Esophagus squamous epithelium (tissue), 5 donors: ENCODE results near the gene FGGY. TPM values are rescaled to one million over a fixed set of nuclear protein-coding genes. Genes with fewer than 3 reads are reported as not detected.

ENCODE experiments used
- DNase-seq: peaks from one replicate; lab custom pipeline; 2025; lab: John Stamatoyannopoulos, UW
- H3K27ac ChIP-seq, 4 donors: fragments of 200-600 bp; sonication (generic); one replicate each; pipeline ENCODE4 v1.5.1; 2016 to 2019; ENCODE audit warnings: mild to moderate bottlenecking in 1 of 4
- H3K27me3 ChIP-seq, 4 donors: fragments of 200-600 bp; sonication (generic); 1 replicate in 3 of 4; 2 replicates in 1 of 4; pipeline versions ENCODE4 v1.5.1 to v1.6.0; 2017 to 2021; ENCODE audit warnings: antibody characterized with exemption in 1 of 4
- H3K36me3 ChIP-seq, 3 donors: fragments of 200-600 bp; sonication (generic); one replicate each; pipeline ENCODE4 v1.5.1; 2016 to 2019
- H3K4me1 ChIP-seq, 3 donors: fragments of 200-600 bp; sonication (generic); one replicate each; pipeline ENCODE4 v1.5.1; 2017 to 2019
- H3K4me3 ChIP-seq, 4 donors: fragments of 200-600 bp; sonication (generic); 1 replicate in 3 of 4; 2 replicates in 1 of 4; pipeline ENCODE4 v1.5.1; 2016 to 2019; ENCODE audit warnings: mild to moderate bottlenecking in 2 of 4, moderate library complexity in 1 of 4
- H3K9me3 ChIP-seq, 3 donors: fragments of 200-600 bp; sonication (generic); one replicate each; pipeline ENCODE4 v1.5.1; 2016 to 2019
- POLR2A ChIP-seq, 4 donors: fragments of 450-650 bp; IDR thresholded peaks; one replicate each; pipeline ENCODE4 v1.6.1; 2017; ENCODE audit warnings: antibody characterized with exemption in 4 of 4, mild to moderate bottlenecking in 4 of 4, moderate library complexity in 3 of 4
- WGBS, 2 donors: methylation state at CpG; one replicate each; pipeline ENCODE4 v1.1.5; 2018; 5-methylcytosine and 5-hydroxymethylcytosine counted together
- intact Hi-C: fragments of 100-400 bp; cut with DNase I; formaldehyde crosslinking; loops from one replicate; pipeline ENCODE4 v1.15.0; 2022
- total RNA-seq, 4 donors: library from RNA; depleted of rRNA; stranded (reverse); fragments of >200 nt; gene quantifications; one replicate each; pipeline ENCODE4 v1.1.0, GENCODE V29; 2016
- TF ChIP-seq, protein P1 (sequence below), 6 experiments: fragments of 450-650 bp in 4 of 6; fragments of 200-600 bp in 2 of 6; sonication (generic) in 2 of 6; IDR thresholded peaks; one replicate each; pipeline ENCODE4 v1.5.1; 2016 to 2019; ENCODE audit warnings: antibody characterized with exemption in 6 of 6, mild to moderate bottlenecking in 4 of 6, moderate library complexity in 4 of 6
- donor health status: DM: yes; HTN: yes; CAD: no.

FGGY gene
- total RNA-seq, 4 donors from 2014 or later: 6.0 to 18.1 (median 9.3) TPM

GRCh38 chr1:59333626-59334277, 36.9 kb downstream of the FGGY start:
- Histone ChIP-seq H3K4me3 (no peak overlapping the region), H3K36me3 (no peaks in the 10 kb centered on the region), H3K9me3 (no peaks in the 10 kb centered on the region), H3K4me1 (peaks cover 0 to 11% (median 0%) of the 10 kb centered on the region in 3 donors), H3K27ac (no peak overlapping the region), H3K27me3 (no peaks in the 10 kb centered on the region)
- 65 to 80% methylated on average over 3 of the region's 3 CpGs for WGBS, 2 donors
- intact Hi-C loops: no loop called here
- TF ChIP-seq, protein P1, sequence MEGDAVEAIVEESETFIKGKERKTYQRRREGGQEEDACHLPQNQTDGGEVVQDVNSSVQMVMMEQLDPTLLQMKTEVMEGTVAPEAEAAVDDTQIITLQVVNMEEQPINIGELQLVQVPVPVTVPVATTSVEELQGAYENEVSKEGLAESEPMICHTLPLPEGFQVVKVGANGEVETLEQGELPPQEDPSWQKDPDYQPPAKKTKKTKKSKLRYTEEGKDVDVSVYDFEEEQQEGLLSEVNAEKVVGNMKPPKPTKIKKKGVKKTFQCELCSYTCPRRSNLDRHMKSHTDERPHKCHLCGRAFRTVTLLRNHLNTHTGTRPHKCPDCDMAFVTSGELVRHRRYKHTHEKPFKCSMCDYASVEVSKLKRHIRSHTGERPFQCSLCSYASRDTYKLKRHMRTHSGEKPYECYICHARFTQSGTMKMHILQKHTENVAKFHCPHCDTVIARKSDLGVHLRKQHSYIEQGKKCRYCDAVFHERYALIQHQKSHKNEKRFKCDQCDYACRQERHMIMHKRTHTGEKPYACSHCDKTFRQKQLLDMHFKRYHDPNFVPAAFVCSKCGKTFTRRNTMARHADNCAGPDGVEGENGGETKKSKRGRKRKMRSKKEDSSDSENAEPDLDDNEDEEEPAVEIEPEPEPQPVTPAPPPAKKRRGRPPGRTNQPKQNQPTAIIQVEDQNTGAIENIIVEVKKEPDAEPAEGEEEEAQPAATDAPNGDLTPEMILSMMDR (IDR thresholded peaks at IDR 0.05): no peak
- no peak for TF ChIP-seq POLR2A (IDR thresholded peaks at IDR 0.05)
- DNase-seq: no peak

GRCh38 chr1:59340411-59341307, 43.8 kb downstream of the FGGY start:
- intact Hi-C loops: no loop called here
- no peak for TF ChIP-seq POLR2A (IDR thresholded peaks at IDR 0.05)
- TF ChIP-seq, protein P1 (IDR thresholded peaks at IDR 0.05): no peak
- no peak for DNase-seq
- H3K4me1 ChIP-seq: no peaks in the 10 kb centered on the region
- H3K4me3 ChIP-seq: no peak overlapping the region
- no peaks in the 10 kb centered on the region for H3K27me3 ChIP-seq
- no peak overlapping the region for H3K27ac ChIP-seq
- H3K36me3 ChIP-seq: peaks cover 0 to 12% (median 0%) of the 10 kb centered on the region in 3 donors
- 87 to 94% methylated on average over 5 of the region's 5 CpGs for WGBS, 2 donors
- no peaks in the 10 kb centered on the region for H3K9me3 ChIP-seq

DNA sequence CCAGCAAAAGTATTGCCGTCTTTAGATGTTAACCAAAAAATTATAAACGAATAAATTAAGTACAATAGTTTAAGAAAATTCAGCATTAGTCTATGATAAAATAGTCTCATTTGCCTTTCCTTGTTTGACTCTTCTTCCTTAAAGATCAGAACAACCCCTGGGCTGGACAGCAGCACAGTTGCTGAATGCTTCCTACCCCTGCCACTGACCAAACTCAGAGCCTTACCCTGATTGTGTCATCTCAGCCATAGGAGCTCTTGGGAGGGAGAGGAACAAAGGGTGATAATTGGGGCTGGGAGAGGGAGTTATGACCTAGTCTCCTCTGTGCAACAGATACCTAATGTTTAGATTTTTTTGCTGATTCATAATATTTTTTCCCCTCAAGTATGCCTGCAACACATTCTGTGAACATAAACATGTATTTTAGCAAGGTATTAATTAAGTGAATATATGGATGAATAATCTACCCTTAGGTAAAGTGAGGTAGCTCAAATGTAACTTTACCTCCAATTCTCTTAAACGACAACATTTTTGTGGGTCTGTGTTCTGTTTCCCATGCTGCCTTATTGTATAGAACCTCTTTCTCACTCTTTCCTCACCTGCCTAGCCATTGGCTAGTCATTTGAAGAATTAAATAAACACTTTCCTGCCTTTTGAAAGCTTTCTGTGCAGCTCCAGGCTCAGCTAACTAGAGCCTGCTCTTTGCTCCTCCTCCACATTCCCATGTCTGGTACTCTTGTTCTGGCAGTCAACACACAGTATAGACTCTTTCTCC, 46.1 kb downstream of the FGGY start:
- intact Hi-C loops: no loop called here
- Histone ChIP-seq H3K9me3 (no peaks in the 10 kb centered on the region), H3K36me3 (peaks cover 0 to 12% (median 0%) of the 10 kb centered on the region in 3 donors), H3K4me3 (no peak overlapping the region), H3K4me1 (no peaks in the 10 kb centered on the region), H3K27ac (no peak overlapping the region), H3K27me3 (no peaks in the 10 kb centered on the region)
- TF ChIP-seq, protein P1 (IDR thresholded peaks at IDR 0.05): no peak
- no peak for TF ChIP-seq POLR2A (IDR thresholded peaks at IDR 0.05)
- WGBS, 2 donors: 87 to 91% methylated on average over 3 of the region's 3 CpGs
- no peak for DNase-seq

DNA sequence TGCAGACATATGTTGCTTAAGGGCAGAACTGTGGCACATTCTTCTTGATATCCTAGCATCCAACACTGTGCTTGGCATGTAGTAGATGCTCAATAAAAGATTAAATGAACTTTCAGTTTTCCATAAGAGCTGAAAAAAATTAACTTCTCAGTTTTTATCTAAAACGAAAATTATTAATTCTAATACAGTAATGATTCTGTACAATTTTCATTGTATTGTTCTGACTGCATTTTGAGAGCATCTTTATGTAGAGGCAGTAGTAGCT, 46.6 kb downstream of the FGGY start:
- H3K9me3 ChIP-seq: no peaks in the 10 kb centered on the region
- no peak overlapping the region for H3K4me3 ChIP-seq
- H3K4me1 ChIP-seq: no peaks in the 10 kb centered on the region
- 57 to 68% methylated on average over 1 of the region's 1 CpG for WGBS, 2 donors
- intact Hi-C loops: no loop called here
- no peak overlapping the region for H3K27ac ChIP-seq
- H3K27me3 ChIP-seq: no peaks in the 10 kb centered on the region
- H3K36me3 ChIP-seq: peaks cover 0 to 12% (median 0%) of the 10 kb centered on the region in 3 donors
- TF ChIP-seq POLR2A (IDR thresholded peaks at IDR 0.05): no peak
- TF ChIP-seq, protein P1 (IDR thresholded peaks at IDR 0.05): no peak
- no peak for DNase-seq
